ENCODE measurements around the gene DNAJB9. TPM values are rescaled to one million over a fixed set of nuclear protein-coding genes. Genes with fewer than 3 reads are reported as not detected.

Gene DNAJB9
- total and polyA plus RNA-seq, 2 of the 8 experiments (the other 6 are each of a cell fraction or from before 2014, with no cell fraction given) = 1.8 to 9.7 TPM

GRCh38 chr7:108590606-108591005, 20.9 kb downstream of the DNAJB9 start (continued):
- no peak for TF ChIP-seq ATF2 (IDR thresholded peaks at IDR 0.05; ENCODE audit: low read length)
- no peak for TF ChIP-seq MAFK (IDR thresholded peaks at IDR 0.05; ENCODE audit: low read depth, low read length)
- TF ChIP-seq RBBP5 (IDR thresholded peaks at IDR 0.05; ENCODE audit: borderline replicate concordance, low read depth, low read length) = no peak
- TF ChIP-seq, protein P1, sequence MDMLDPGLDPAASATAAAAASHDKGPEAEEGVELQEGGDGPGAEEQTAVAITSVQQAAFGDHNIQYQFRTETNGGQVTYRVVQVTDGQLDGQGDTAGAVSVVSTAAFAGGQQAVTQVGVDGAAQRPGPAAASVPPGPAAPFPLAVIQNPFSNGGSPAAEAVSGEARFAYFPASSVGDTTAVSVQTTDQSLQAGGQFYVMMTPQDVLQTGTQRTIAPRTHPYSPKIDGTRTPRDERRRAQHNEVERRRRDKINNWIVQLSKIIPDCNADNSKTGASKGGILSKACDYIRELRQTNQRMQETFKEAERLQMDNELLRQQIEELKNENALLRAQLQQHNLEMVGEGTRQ (IDR thresholded peaks at IDR 0.05; ENCODE audit: low read length) = no peak
- TF ChIP-seq EP300 (IDR thresholded peaks at IDR 0.05; ENCODE audit: borderline replicate concordance in 1 of 2, low read depth in 2 of 2, low read length in 2 of 2) = no peak
- no peak for TF ChIP-seq YY1 (IDR thresholded peaks at IDR 0.05; ENCODE audit: low read depth, low read length)
